GM03348 (cell line): Measurements from ENCODE around the gene CADM1.

Experiments used
- DNase-seq: peaks from one replicate; pipeline ENCODE4 v3.0.0; 2012; ENCODE audit warnings: low spot score

The CADM1 gene

DNA sequence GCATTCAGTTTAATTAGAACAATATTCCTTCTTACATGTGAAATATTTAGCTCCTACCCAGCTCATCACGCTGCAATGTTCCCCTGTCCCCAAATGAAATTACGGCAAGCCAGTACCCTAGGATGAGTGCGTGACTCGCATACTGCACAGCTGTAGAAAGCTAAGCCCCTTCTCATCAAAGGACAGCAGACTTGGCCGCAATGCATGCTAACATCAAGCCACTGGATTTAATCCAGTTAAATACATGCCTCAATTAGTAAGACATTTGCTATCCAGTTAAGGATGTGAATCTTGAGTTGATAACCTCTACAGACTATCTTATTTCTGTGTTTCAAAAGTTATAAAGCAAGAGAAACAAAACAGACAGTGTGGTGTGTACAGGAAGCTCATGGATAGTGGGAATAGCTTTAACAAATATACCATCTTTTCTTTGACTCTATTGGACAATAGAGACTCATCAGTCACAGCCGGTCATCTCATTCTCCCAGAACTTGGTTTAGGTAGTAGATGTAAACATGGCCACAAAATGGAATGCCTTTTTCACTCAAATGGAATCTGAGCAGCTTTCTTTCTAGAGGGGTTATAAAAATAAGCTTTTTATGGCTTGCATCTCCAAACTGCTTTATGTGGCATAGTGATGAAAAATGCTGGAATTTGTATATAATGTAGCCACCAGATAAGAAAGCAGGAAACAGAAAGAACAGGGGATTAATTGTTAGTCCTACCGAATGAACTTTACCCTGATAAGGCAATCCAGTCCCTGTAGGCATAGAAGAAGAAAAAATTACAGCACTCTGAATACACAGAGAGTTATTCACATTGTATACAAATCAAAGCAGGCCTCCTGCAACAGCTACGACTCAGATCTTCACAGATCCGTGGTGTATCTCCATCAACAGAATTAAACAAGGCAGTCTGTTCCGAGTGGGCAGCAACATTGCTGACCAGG lies 224.1 kb downstream of the CADM1 start:
- DNase-seq, result no peak

DNA sequence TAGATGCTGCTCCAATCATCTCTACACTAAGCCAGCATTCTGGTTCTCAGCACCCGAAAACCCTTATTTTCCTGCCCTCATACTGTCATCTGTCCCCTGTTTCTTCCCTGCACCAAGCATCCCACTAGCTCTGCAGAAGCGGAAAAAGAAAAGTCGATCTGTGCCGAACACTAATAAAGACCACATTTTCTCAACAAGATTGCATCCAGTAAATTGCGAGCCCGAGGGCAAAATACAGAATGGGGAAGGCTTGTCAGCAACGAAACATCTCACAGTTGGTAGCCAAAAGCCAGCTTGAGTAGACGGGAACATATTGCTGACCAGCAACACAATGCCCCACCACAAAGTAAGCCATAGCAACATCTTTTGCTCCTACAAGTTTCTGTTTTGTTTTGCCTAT lies 227.4 kb downstream of the CADM1 start:
- no peak for DNase-seq

DNA sequence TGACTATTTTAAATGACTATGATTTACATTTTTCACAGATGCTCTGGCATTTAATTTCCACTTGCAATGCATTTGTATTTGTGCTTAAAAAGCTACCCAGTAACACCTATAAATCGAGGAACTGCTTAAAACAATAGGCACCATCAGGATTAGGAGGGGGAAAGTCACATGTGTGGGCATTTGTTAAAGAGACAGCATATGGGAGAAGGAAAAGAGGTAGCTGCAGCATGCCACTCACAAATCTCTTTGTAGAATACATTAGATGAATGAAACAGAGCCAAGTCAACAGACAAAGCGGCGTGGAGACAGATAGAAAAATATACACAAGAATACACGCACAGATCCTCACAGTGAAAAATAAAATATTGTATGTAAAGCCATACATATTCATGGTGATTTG lies 228.0 kb downstream of the CADM1 start:
- no peak for DNase-seq

DNA sequence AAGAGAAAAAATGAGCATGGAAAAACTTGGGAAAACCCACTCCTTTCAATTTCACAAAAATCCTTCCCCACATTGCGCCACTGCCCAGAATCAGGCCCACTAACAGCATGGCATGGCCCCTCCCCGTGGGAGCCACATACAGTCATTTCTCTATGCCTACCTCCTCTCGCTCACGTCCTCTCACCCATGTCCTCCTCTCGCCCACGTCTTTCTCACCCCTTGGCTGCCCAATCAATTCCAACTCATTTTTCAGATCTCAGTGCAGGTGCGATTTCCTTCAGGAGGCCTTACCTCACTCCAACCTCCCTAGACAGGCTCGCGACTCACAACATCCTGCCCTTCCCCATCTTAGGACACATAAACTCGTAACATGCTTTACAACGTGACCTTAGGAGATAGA lies 229.2 kb downstream of the CADM1 start:
- DNase-seq, result no peak

DNA sequence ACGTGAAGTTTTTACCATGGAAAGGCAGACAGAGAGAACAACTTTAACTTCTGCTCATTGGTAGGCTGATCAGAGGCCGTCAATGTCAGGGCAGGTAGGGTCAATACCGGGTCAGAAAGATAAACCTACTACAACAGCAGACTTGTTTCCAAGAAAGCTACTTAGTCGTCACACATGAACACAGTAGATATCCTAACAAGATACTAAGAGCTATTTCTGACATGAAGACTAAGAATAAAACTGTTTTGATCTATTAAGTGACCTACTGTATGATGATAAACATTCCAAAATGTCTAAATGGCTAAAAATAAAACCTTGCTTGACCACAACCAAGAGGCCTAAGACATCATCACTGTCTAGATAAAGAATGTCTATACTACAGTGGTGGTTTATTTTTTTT lies 231.3 kb downstream of the CADM1 start:
- DNase-seq, result no peak

DNA sequence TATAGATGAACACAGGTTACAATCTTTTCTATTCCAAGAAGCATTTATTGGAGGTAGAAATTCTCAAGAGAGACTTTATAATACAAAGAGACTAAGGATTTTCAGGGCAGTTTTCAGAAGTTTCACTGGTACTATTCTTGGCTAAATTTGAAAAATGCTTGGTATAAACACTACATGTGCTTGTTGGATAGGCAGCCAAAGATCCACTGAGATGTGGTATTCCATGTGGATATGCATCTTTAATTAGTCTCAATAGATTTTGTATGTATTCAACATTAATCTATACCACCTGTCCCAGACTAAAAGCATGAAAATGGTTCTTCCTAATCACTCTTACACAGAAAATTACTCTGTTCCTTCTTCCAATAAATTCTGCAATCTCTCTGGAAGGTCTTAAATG lies 232.6 kb downstream of the CADM1 start:
- no peak for DNase-seq

DNA sequence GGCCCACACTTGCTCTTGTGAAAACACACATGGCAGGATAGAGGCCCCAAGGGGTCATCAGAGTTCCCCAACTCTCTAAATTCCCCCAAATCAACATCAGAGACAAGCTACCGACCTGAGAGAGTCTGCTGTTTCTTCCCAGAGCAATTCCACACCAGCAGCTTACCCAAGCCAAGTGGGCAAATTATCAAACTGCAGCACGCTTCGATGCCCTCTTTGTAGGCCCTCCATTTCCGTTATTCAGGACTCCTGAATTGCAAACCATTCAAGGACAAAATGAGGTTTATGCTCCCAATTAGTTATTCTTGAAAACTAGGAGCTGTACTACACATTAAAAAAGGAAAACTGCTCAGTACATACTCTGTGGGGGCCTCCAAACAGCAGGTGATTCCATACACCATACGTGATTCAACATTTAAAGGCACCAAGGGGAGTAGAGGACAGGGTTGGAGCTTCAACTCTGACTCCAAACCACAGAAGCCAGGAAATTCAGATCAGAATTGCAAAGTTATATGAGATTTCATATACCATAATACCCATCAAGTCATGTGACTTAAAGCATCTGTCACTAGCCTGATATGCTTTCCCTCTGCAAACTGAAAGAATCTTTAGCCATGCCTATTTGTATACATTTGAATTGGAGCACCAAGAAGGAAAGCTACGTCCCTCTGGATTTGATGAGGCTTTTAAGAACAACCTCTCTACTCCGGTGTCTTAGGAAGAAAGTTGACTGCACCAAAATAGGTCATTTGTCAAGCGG lies 234.8 kb downstream of the CADM1 start:
- DNase-seq, result no peak

DNA sequence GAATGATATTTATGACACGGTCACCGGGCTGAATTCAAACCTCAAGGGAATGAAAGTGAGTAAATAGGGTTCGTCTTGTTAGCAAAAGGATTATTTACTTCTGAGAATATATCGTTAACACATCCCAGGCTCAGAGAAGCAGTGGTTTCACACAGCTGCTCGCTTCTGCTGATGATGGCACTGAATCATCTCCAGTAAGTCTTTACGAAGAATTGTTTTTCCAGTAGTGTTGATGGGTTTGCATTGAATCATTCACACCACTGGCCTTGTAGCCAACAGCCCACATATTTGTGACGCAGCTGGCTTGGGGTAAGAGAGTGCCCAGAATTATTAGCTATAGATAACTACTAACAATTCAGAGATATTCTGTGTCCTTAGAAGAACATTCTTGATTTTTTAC lies 236.3 kb downstream of the CADM1 start:
- no peak for DNase-seq

DNA sequence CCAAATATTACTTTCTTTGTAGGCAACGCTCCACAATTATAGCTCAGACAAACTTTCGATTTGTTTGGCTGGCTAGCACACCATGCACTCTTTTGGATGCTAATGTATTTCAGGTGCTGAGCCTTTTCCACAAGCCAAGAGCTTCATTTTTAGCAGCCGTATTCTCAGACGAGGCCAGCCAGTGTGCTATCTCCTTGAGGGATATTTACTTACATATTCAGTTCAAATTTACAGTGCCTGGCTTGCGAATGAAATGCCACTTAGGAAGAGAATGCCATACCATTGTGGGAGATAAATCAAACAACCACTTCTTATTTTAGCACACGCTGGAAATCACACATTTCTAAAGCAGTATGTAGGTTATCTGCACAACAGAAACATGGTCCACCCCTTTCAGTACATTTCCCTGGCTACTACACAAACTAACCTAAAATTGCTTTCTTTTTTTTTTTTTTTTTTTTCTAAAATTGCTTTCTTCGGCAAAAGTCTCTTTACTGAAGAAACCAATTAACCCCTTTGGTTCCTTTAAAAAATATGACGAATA lies 236.9 kb downstream of the CADM1 start:
- no peak for DNase-seq

DNA sequence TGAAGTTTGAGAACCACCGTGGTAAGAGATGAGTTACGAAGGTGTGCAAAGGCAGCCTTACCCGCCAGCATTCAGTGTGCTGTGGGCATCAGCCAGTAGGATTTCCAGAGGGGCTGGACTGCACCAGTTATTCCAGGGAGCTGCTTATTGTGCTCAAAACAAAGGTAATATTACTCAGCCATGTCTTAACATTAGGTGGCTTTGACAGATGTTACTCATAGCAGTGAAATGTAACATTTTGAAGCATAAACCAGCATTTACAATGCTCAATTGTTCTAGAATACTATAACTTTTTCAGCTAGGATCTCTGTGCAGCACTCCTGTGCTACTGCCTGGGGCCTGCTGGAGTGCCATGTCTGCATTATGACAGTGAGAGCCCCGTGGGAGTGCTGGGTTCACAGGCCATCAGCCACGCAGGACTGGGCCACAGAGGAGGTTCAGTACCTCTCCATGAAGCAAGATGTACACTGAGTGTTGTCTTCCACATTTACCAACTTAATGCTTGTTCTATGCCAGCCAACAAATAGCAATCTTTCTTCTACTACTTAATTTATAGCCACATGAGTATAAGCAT lies 238.1 kb downstream of the CADM1 start:
- no peak for DNase-seq

DNA sequence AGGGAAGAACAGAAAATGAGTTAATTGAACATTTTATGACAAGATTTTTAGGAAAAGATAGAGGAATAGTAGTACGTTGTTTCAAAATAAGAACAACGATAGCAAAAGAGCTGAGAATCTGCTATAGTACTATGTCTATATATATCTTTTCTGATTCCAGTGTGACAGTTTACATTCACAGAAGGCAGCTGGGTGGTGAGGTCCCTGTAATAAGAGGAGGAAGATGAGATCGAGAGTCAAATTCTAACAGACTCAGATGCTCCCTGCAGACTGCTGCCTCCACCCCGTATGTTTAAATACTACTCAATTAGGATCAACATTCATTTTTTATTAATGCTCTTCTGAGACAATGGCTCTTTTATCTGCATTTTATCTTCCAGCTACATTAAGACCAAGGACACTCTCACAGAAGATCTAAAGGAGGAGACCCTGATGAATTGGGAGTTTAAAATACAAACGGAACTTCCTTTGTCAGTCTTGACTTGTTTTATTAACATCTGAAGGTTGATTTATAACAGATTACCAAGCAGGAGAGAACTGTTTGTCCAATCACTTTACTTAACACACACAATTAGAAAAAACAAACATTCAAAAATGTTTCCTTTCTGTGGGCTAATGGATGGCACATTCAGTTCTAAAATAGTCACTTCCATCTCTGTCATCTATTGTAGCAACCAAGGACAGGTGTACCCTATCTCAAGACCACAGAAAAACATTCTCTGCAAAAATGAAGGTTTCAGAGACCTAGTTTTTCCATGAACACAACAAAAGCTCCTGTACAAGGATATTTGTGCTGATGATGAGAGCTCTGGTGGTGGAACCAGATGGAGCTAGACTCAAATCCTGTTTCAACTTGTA lies 240.2 kb downstream of the CADM1 start:
- no peak for DNase-seq

DNA sequence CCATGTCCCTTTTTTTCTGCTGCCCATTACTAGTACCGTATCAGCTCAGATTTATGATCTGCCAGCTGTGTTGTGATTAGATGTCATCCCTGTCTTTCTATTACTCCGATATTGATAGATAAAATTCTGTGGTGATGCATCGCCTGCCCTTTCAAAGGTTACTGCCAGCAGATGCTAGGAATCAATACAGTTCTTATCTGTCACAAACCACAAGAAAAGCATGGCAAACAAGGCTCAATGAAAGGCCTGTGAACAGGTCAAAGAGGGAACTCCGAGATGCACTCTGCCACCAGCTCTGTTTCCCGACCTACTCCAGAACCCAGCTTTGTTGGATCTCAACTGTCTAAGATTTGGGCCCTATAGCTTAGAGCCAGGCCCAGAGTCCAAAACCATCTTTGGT lies 246.0 kb downstream of the CADM1 start:
- DNase-seq, result no peak

DNA sequence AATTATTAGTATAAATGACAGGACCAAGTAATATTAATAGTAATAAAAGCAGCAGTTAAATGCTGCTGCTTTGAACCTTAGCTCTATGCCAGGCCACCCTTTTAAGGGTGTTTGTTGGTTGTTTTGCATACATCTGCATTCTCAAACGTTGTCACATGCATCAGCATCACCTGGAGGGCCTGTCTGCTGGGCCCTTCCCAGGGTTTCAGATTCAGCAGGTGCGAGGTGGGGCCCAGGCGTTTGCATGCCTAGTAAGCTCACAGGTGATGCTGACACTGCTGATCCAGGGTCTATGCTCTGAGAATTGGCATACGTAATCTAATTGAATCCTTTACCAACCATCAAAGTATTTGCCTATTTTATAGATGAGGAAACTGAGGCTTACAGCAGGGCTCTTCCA lies 246.5 kb downstream of the CADM1 start:
- no peak for DNase-seq

DNA sequence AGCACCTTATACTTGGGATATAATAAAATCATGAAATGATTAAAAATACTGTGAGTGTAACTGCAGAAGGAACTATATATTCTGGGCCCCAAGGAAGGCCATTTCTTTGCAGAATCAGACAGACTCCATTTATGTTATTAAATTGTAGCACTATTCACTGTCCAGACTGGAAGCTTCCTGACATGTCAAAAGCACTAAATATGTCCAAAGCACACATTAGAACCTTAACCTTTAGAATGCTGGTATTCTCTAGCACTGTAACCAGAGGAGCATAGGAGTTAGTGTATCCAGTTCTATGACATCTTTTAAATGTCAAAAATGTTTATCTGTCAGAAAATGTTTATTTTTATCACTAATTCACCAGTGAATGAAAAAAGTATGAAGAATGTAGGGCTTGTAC lies 246.9 kb downstream of the CADM1 start:
- DNase-seq, result no peak

DNA sequence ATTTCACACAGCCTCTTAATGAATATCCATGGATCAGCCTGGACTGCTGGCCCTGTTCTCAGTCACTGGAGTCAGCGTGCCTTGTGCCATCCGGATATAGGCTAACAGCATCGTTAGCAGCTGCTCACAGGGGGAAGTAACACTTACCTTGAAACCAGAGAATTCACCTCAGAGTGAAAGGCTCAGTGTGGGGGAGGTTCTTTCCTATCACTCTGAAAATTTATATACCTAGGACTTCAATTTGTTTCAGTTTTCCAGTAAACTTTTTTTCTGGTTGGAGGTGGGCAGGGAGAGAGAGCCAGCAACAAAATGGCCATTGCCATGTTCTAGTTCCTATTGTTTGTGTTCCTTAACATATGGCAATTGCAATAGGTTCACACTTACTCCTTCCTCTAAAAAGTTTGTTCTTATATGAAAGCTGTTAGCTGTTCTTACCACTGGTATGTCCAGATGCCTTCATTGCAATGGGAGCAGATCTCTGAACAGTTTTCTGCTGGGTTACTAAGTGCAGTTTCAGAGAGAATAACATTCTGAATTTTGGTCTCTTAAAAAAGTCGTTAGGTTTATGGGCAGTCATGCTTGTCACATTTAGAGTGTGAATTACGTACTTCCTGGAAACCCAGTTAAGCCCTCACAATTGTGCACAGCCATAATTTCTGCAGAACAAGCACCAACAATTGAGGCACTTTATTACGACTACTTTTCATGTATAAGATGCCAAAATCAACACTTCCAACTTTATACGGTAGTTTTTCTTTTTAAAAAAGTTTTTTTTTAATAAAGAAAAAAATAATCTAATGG lies 247.6 kb downstream of the CADM1 start:
- DNase-seq, result no peak

DNA sequence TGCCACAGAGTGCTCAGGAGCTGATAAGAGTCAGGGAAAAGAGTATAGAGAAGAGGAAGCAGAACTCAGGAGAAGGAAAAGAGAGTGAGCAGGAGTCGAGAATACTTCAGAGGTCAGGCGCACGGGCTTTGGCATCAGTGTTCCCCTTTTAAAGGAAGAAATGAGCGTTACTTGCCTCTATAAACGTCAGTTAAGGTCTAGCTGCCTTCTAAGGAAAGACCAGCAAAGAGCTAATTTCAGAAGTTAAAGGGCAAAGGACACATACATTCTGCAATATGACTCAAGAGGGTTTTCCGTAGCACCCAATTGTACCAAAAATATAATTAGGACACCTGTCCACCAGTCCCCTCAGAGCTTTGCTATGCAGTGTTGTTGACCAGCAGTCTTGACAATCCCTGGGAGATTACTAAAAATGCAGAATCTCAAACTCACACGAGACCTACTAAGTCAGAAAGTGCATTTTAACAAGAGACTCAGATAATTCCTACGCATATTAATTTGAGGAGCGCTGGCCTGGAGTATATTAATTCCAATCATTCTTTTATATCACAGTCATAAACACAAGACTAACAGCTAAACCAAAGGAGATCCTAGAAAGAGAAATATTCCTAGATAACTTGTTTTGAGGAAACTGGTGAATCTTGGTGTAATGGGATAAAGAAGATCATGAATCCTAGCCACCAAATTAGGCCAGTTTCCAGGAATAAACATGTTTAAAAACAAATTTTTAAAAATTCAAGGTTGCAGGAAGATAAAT lies 249.0 kb downstream of the CADM1 start:
- DNase-seq, result no peak

DNA sequence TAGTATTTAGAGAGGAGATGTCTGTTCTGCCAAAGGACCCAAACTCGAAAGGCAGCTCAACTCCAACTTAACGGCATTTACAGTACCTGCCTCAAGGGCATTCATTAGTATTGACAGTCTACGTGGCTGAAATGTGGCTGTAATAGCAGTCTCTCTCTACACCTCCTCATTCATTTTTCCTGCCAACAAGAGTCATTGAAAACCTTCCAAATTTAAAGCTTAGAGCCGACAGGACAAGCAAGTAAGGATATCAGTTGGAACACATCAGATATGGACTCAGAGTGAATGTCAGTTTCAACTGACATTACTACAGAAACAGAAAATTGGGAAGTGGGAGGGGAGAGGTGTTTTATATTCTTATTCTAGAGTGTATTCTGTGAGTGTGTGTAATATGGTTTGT lies 253.1 kb downstream of the CADM1 start:
- no peak for DNase-seq

DNA sequence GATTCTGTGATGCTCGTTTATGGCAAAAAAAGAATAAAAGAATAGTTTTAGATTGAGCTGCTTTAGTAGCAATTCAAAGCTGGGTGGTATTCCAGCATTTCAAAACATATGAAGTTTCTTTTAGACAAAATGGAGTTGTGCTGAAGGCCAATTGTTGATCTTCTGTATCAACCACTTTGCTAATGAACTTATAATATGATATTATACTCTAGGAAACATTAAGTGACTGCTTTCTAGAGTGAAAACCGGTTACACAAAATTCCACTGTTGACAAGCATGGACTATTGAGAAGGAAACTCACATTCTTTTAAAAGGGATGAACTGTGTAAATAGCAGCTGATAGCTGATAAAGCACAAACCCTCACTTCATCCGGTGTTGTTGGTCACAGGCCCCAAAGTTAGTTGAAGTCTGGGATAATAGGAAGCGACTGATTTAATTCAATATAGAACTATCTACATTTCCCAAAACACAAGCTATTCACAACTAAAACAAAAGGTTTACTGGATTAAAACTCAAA lies 255.1 kb downstream of the CADM1 start:
- DNase-seq, result no peak

DNA sequence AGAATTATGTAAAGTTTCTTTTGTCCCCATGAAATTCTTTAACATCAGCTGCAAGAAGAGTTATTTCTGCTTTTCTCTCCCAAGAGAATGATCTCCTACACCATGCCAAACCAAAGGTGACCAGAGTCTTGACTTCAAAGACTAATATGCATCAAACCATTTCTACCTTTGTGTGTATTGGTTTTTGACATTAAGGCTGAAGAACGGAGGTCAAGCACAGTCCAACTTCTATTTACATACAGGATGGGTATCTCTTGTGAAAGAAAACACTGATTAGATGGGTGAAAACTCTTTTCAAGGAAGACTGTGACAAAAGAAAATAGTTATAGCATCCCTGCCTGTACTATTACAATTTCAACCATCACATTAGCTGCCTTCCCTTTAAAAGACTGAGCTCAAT lies 256.3 kb downstream of the CADM1 start:
- no peak for DNase-seq

DNA sequence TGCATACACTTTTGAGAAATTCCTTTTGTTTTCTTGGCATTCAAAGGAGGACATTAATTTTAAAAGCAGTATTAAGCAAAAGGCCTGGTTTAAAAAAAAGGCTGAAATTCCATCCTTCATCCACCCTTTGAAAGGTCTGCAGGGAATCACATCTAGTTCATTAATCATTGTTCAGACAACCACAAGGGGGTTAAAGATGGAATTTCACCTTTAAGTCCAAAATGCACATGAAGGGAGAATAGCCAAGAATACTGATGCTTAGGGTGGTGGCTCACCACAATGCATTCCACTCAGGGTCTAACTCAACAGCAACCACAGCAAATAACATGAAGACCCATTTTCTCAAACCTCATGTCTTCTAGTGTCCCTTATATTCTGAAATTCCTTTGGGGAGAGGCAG lies 256.9 kb downstream of the CADM1 start:
- no peak for DNase-seq
